ENCODE measurements around the gene ASIC2.

ASIC2 gene

GRCh38 chr17:33287096-33287725 is 5.9 kb downstream of the ASIC2 start:
- FAIRE-seq: no peak

GRCh38 chr17:33285413-33285812 is 7.7 kb downstream of the ASIC2 start:
- FAIRE-seq: no peak

DNA sequence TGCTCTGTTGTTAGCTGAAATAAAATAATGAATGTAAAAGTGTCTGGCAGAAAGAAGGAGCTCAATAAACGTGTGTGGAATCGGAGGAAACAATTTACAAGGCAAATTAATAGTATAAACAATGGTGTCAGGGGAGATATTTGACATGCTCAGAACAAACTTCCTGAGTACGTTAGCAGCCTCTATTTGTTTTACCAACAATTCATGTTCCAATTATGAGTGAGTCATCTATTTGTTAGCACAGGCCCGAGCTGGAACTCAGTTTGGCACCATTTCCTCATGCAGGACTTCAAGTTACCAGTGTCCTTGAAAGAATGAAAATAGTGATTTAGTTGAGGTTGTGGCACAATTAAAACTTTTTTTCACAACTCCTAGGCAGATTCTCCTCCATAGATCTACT is 9.1 kb downstream of the ASIC2 start:
- no peak for FAIRE-seq

DNA sequence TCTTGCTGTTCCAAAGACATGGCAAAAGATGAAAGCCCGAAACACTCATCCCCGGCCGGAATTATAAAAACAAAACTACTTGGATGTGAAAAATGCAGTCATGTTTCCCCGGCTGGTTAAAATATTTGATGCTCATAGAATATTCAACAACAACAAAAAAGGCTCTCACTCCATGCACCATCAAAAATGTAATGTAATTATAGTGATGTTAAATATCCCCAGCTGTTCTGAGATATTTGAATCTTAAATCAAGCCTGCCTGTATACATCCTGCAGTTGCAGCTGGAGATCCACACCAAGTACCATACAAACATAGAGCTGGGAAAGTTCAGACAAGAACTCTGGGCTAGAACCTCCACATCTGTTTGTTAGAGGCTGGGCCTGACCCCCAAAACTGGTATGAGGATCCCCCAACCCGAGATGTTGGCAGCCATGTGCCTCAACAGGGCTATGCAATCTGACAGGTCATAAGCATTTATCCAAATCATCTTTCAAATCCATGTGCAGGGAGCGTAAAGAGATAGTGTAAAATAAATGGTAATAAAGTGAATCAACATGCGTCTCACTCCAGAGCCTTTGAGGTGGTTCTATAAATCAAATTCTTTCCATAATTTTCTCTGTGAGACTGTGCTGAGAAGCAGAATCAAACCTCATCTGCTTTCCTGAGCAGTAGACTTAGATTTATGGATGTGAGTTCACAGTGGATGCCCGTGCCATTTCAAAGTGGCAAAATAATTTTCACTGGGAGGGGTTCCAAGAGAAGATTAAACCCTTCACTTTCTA is 12.7 kb downstream of the ASIC2 start:
- no peak for FAIRE-seq

GRCh38 chr17:33277436-33278100 is 15.5 kb downstream of the ASIC2 start:
- no peak for FAIRE-seq

GRCh38 chr17:33273743-33274410 is 19.2 kb downstream of the ASIC2 start:
- FAIRE-seq: no peak

GRCh38 chr17:33273271-33273670 is 19.8 kb downstream of the ASIC2 start:
- FAIRE-seq: no peak

DNA sequence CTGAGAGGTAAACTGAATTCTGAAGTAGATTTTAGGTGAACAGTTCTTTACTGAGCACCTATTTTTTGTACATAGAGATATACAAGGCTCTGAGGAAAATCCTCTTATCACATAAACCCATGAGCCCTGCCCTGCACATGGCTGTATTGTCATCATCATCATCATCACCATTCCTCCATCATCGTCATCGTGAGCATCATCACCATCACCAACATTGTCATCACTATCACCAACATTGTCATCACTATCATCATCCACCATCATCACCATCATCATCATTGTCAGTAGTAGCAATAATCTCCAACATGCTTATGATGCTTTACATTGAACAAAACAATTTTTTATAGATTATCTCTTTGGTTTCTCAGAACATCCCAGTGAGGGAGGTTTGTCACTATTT is 20.7 kb downstream of the ASIC2 start:
- no peak for FAIRE-seq

GRCh38 chr17:33269337-33270060 is 23.6 kb downstream of the ASIC2 start:
- FAIRE-seq: no peak

DNA sequence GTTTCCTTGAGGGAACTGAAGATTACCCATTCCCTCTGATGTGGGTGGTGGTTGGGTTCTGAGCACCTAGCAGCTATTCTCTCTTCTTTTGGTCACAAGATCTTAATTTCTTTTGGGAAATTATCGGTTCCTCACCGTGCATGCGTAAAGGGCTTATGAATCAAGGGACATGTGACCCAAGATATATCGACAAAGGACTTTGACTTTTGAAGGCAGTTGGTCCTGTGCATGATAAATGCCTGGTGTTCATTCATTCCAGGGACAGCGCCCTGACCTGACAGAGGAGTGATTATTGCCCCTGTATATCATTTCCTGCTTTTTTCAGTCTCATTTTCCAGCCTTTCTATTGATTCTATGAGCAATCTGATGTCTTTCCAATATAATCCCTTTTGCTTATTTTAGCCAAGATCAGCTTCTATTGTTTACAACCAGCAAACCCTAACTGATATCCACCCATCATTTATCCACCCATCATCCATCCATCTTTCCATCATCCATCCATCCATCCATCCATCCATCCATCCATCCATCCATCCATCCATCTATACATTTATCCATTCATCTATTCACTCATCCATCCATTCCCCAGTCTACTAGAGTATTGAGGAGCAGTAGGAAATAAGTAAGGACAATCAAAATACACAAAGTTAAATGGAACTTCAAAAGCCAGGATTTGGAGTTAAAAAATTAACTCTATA is 25.1 kb downstream of the ASIC2 start:
- FAIRE-seq: no peak

GRCh38 chr17:33267271-33267790 is 25.8 kb downstream of the ASIC2 start:
- FAIRE-seq: no peak

DNA sequence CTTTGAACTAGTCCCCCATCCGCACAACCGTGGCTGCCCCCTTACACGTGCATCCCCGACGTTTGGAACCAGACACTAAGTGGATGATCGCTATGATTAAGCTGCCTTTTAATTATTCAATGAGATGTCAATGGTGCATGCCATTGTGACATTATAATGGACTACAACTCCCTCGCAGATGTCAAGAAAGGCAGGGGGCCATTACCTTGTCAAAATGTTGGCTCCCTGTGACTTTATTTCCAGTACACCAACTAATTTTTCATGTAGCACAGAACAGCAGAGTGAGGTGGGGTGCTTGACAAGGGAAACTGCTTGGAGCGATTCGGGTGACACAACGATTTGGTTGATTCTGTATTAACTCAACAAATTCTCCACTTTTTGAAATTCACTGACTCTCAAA is 26.5 kb downstream of the ASIC2 start:
- no peak for FAIRE-seq

GRCh38 chr17:33266116-33266515 is 27.0 kb downstream of the ASIC2 start:
- FAIRE-seq: no peak

GRCh38 chr17:33263396-33263795 is 29.7 kb downstream of the ASIC2 start:
- no peak for FAIRE-seq

- no peak for FAIRE-seq
Measured at GRCh38 chr17:33262266-33263123, 30.6 kb downstream of the ASIC2 start.

GRCh38 chr17:33261820-33262219 is 31.3 kb downstream of the ASIC2 start:
- FAIRE-seq: no peak

DNA sequence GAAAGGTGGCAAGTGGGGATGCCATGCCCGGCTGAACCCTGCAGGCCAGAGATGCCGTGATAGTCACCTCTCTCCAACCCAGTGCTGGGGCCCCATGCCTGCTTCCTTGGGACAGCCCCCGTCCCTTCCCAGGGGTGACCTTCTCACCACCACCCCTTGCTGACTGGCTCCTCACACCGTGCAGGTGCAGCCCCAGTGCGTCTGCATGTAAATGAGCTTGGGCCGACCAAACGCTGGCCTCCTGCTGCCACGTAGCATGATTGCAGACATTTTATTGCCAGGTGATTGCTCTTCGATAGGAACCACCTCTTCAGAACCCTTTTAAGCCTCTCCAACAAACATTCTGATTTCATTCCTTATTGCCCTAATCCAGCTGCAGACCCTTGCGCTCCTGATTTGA is 32.5 kb downstream of the ASIC2 start:
- FAIRE-seq: no peak

DNA sequence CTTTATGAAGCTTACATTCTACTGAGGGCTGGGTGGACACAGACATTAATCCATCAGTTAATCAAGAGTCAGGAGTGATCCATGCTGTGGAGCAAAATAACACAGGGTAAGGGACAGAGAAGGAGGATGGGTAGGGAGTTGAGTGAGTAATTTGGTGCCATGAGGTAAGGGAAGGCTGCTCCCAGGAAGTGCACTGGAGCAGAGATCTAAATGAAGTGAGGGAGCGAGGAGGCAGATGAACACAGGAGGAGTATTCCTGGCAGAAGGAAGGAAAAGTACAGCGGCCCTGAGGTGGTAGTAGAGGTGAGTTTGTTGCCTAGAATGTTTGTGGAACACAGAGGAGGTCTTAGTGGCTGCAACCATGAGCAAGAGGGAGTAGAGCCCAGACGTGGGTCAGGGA is 34.8 kb downstream of the ASIC2 start:
- no peak for FAIRE-seq

GRCh38 chr17:33245183-33245582 is 47.9 kb downstream of the ASIC2 start:
- no peak for FAIRE-seq

- no peak for FAIRE-seq
Measured at GRCh38 chr17:33243732-33244131, 49.4 kb downstream of the ASIC2 start.

Measured in TTC549 (cell line).